HepG2 (cell line): Measurements from ENCODE around the gene SLC36A2. TPM values are rescaled to one million over a fixed set of nuclear protein-coding genes. Genes with fewer than 3 reads are reported as not detected.
A peak's percentile ranks its signal among the peaks of the same experiment; 100 is the strongest.

Source experiments
- ATAC-seq: fragments of 200-7000 bp; cut with Tn5 transposase; 3 replicates; pipeline ENCODE4 v1.9.1; 2020; ENCODE audit warnings: mild to moderate bottlenecking, moderate library complexity
- BruUV-seq: library from RNA; stranded (reverse); fragments of 400-500 nt; replicated peaks from 2 replicates; lab custom pipeline; 2021; lab: Mats Ljungman, UMichigan
- CTCF ChIA-PET: fragments of 300-600 bp; formaldehyde crosslinking; extraction: SDS; loops from one replicate; lab custom pipeline; 2021; ENCODE audit warnings: low total read pairs, inconsistent platforms, low intra/inter-chr PET ratio; lab: Yijun Ruan, JAX
- POLR2A ChIA-PET: fragments of 350-600 bp; sonication (Branson Sonifier 250); formaldehyde crosslinking; loops from one replicate; lab custom pipeline; 2020; ENCODE audit warnings: antibody characterized with exemption, inconsistent platforms; lab: Yijun Ruan, JAX
- DNase-seq: peaks from one replicate; pipeline ENCODE4 v3.0.0-alpha.2; 2015; ENCODE audit warnings: low spot score
- FAIRE-seq: peaks from 3 replicates; lab custom pipeline; 2011; peaks lifted over from hg19 to GRCh38; lab: Jason Lieb, UNC
- H2AFZ ChIP-seq: one replicate; pipeline ENCODE4 v1.6.1; 2011; ENCODE audit warnings: low read length, inconsistent platforms
- H3K27ac ChIP-seq: fragments of 300-600 bp; 3 replicates; pipeline ENCODE4 v1.8.0; 2011; ENCODE audit warnings: mixed run types, mild to moderate bottlenecking, mixed read lengths, low read length, inconsistent platforms; ENCODE audit not compliant: insufficient read depth; ENCODE audit errors: extremely low read length
- H3K27me3 ChIP-seq, 2 experiments: fragments of 200-600 bp in 1 of 2; 2 replicates in 1 of 2; 3 replicates in 1 of 2; pipeline versions ENCODE4 v1.6.0 to v1.8.0; 2011; ENCODE audit warnings: low read length in 2 of 2, mild to moderate bottlenecking in 2 of 2, moderate library complexity in 2 of 2, inconsistent platforms in 1 of 2; ENCODE audit not compliant: insufficient read depth in 2 of 2, control insufficient read depth in 1 of 2
- H3K36me3 ChIP-seq, 2 experiments: fragments of 200-600 bp in 1 of 2; replicated peaks in 1 of 2; 2 replicates in 1 of 2; 3 replicates in 1 of 2; pipeline versions ENCODE4 v1.5.1 to v1.8.0; 2011; ENCODE audit warnings: low read length in 2 of 2, inconsistent platforms in 1 of 2; ENCODE audit not compliant: insufficient read depth in 2 of 2, control insufficient read depth in 1 of 2
- H3K4me1 ChIP-seq: 2 replicates; pipeline ENCODE4 v1.5.1; 2012; ENCODE audit warnings: low read length, inconsistent platforms; ENCODE audit not compliant: insufficient read depth
- H3K4me2 ChIP-seq: 2 replicates; pipeline ENCODE4 v1.6.0; 2011; ENCODE audit warnings: low read depth, low read length, inconsistent platforms
- H3K4me3 ChIP-seq, 3 experiments: fragments of 200-600 bp in 1 of 3; sonication (generic), shearing (Covaris generic) in 1 of 3; replicated peaks in 1 of 3; 2 replicates each; pipeline ENCODE4 v1.5.1; 2011 to 2016; ENCODE audit warnings: low read length in 3 of 3, inconsistent platforms in 2 of 3, low read depth in 2 of 3, mild to moderate bottlenecking in 2 of 3, control low read depth in 1 of 3, mixed read lengths in 1 of 3; ENCODE audit not compliant: insufficient read depth in 1 of 3
- H3K79me2 ChIP-seq: one replicate; pipeline ENCODE4 v1.6.1; 2011; ENCODE audit warnings: low read length, inconsistent platforms; ENCODE audit not compliant: insufficient read depth
- H3K9ac ChIP-seq: 2 replicates; pipeline ENCODE4 v1.6.0; 2011; ENCODE audit warnings: mild to moderate bottlenecking, low read depth, low read length, inconsistent platforms; ENCODE audit not compliant: insufficient read depth
- H3K9me3 ChIP-seq: 2 replicates; pipeline ENCODE4 v1.5.1; 2012; ENCODE audit warnings: mild to moderate bottlenecking, low read length
- H4K20me1 ChIP-seq: 2 replicates; pipeline ENCODE4 v1.6.0; 2011; ENCODE audit warnings: inconsistent platforms, mild to moderate bottlenecking, low read length, moderate library complexity; ENCODE audit not compliant: insufficient read depth
- RAD21 ChIP-seq: fragments of 450-650 bp; formaldehyde crosslinking; IDR thresholded peaks from 2 replicates; pipeline ENCODE4 v1.5.0; 2020; ENCODE audit warnings: mild to moderate bottlenecking
- SALL1 ChIP-seq: sonication (generic); formaldehyde crosslinking; IDR thresholded peaks from 2 replicates; pipeline ENCODE4 v1.8.0; 2022; ENCODE audit warnings: mild to moderate bottlenecking, missing genetic modification reagents
- SMC3 ChIP-seq: IDR thresholded peaks from 2 replicates; pipeline ENCODE4 v1.6.1; 2011; ENCODE audit warnings: low read length, improper control_type of control experiment
- STAG1 ChIP-seq: sonication (generic); formaldehyde crosslinking; IDR thresholded peaks from 2 replicates; pipeline ENCODE4 v1.4.0; 2020; ENCODE audit warnings: missing genetic modification reagents
- XRCC5 ChIP-seq: fragments of 200-400 bp; formaldehyde crosslinking; optimal IDR thresholded peaks from 2 replicates; pipeline ENCODE3; 2017; ENCODE audit warnings: mild to moderate bottlenecking, low read length
- ZNF264 ChIP-seq: sonication (generic); formaldehyde crosslinking; IDR thresholded peaks from 2 replicates; pipeline ENCODE4 v1.4.0; 2020; ENCODE audit warnings: missing genetic modification reagents
- ZNF552 ChIP-seq: sonication (generic); formaldehyde crosslinking; IDR thresholded peaks from 2 replicates; pipeline ENCODE4 v1.9.0; 2022; ENCODE audit warnings: missing genetic modification reagents, mild to moderate bottlenecking, borderline replicate concordance
- WGBS: methylation state at CpG from one replicate; pipeline ENCODE4 v1.1.6; 2017; ENCODE audit warnings: low lambda C conversion rate; 5-methylcytosine and 5-hydroxymethylcytosine counted together
- in situ Hi-C: cut with HindIII; loops from 2 replicates; pipeline ENCODE4 v1.10.0; 2017; ENCODE audit warnings: low pct_unique_long_range_greater_than_20kb; ENCODE audit not compliant: extremely low pct_ligation_motif_present
- intact Hi-C: fragments of 100-400 bp; cut with micrococcal nuclease; formaldehyde crosslinking; loops from one replicate; pipeline ENCODE4 v1.10.0; 2022; ENCODE audit not compliant: unreplicated experiment
- polyA plus RNA-seq, 8 experiments: library from polyadenylated mRNA; depleted of rRNA in 3 of 8; stranded (reverse) in 7 of 8; unstranded in 1 of 8; fragments of >200 nt; fragmentation: Illumina TruSeq in 4 of 8; extraction: Trizol in 4 of 8; gene quantifications; 2 replicates each; pipeline versions ENCODE4 v1.2.1 to v1.2.3, GENCODE V29; 2011 to 2016; ENCODE audit warnings: low read depth in 4 of 8, missing spikeins in 1 of 8, mixed read lengths in 1 of 8; ENCODE audit not compliant: insufficient read depth in 1 of 8
- total RNA-seq, 5 experiments: library from RNA; depleted of rRNA; stranded (reverse); fragments of >200 nt; fragmentation: Illumina TruSeq; extraction: Trizol; gene quantifications; 2 replicates each; pipeline ENCODE4 v1.2.3, GENCODE V29; 2016; ENCODE audit warnings: low read depth in 1 of 5
- TF ChIP-seq, protein P1 (sequence below), 2 experiments: sonication (generic) in 1 of 2; formaldehyde crosslinking in 1 of 2; IDR thresholded peaks; 2 replicates each; pipeline versions ENCODE4 v1.4.0 to v1.6.1; 2018 to 2020; ENCODE audit warnings: missing genetic modification reagents in 2 of 2, borderline replicate concordance in 1 of 2, low read depth in 1 of 2, mild to moderate bottlenecking in 1 of 2, missing biosample characterization in 1 of 2
- TF ChIP-seq, protein P2 (sequence below): sonication (generic); formaldehyde crosslinking; IDR thresholded peaks from 2 replicates; pipeline ENCODE4 v1.5.0; 2020; ENCODE audit warnings: mild to moderate bottlenecking, missing genetic modification reagents, moderate library complexity

Gene SLC36A2
- total and polyA plus RNA-seq, 2 of the 13 experiments (the other 11 are each of a cell fraction or from before 2014, with no cell fraction given), result 0.03 TPM; not detected in 1

DNA sequence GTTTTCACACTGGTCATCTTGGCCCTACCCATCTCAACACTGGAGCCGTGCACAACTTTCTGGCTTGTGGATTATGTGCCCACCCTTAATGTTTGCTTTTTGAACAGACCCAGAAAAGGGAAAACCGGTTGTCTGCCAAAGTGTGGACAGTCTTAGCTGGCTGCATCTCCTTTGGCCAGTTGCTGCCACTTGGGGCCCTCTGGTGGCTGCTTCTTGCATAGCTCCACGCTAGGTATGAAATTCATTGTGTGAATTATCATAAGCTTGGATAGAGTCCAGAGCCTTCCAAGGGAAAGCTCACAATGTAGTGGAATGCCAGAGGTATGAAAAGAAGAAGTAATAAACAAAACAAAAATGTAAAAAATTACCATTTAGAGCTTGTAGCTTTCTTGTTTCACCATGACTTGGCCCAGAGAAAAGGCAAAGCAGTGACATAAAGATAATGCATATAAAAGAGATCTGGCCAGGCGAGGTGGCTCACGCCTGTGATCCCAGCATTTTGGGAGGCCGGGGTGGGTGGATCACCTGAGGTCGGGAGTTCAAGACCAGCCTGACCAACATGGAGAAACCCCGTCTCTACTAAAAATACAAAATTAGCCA lies 31.3 kb downstream of the SLC36A2 start:
- H4K20me1 ChIP-seq, result no peaks in the 10 kb centered on the region
- in situ Hi-C loops, result no loop called here
- POLR2A ChIA-PET, result interaction anchor here (1.3 kb wide), 1 partner anchor 64 kb away, joined by 7 read pairs; the partner anchor contains the start of gene GM2A
- FAIRE-seq (peak; percentile 66), DNase-seq (peak; percentile 37), ATAC-seq (peak; percentile 95)
- CTCF ChIA-PET, result interaction anchor here (1.2 to 1.4 kb wide), 2 partner anchors 29 to 66 kb away, joined by 3 read pairs; no protein-coding TSS in a partner anchor
- H3K27ac ChIP-seq, result no peak overlapping the region
- no peaks in the 10 kb centered on the region for H3K79me2 ChIP-seq
- BruUV-seq, result no TSS peak
- H3K9me3 ChIP-seq, result no peaks in the 10 kb centered on the region
- H3K4me3 ChIP-seq, result no peak overlapping the region
- no peaks in the 10 kb centered on the region for H3K4me1 ChIP-seq
- no peak overlapping the region for H3K9ac ChIP-seq
- no peaks in the 10 kb centered on the region for H3K27me3 ChIP-seq
- TF ChIP-seq, protein P1, sequence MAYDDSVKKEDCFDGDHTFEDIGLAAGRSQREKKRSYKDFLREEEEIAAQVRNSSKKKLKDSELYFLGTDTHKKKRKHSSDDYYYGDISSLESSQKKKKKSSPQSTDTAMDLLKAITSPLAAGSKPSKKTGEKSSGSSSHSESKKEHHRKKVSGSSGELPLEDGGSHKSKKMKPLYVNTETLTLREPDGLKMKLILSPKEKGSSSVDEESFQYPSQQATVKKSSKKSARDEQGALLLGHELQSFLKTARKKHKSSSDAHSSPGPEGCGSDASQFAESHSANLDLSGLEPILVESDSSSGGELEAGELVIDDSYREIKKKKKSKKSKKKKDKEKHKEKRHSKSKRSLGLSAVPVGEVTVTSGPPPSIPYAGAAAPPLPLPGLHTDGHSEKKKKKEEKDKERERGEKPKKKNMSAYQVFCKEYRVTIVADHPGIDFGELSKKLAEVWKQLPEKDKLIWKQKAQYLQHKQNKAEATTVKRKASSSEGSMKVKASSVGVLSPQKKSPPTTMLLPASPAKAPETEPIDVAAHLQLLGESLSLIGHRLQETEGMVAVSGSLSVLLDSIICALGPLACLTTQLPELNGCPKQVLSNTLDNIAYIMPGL (CRISPR knock-in tag; IDR thresholded peaks at IDR 0.05; ENCODE audit: borderline replicate concordance in 1 of 2, low read depth in 1 of 2), result peak in 1 of 2 experiments; percentile 25; a peak in 1 of 4 replicates
- TF ChIP-seq ZNF264 (no peak), ZNF552 (no peak), SALL1 (CRISPR knock-in tag) (0 out of 2 replicates have a peak, but pooled peaks have one; percentile 24), STAG1 (CRISPR knock-in tag) (peak; percentile 58), SMC3 (peak; percentile 72), XRCC5 (peak; percentile 54), RAD21 (CRISPR knock-in tag) (peak; percentile 50; the same call in 1 of the 2 replicates)
- TF ChIP-seq, protein P2, sequence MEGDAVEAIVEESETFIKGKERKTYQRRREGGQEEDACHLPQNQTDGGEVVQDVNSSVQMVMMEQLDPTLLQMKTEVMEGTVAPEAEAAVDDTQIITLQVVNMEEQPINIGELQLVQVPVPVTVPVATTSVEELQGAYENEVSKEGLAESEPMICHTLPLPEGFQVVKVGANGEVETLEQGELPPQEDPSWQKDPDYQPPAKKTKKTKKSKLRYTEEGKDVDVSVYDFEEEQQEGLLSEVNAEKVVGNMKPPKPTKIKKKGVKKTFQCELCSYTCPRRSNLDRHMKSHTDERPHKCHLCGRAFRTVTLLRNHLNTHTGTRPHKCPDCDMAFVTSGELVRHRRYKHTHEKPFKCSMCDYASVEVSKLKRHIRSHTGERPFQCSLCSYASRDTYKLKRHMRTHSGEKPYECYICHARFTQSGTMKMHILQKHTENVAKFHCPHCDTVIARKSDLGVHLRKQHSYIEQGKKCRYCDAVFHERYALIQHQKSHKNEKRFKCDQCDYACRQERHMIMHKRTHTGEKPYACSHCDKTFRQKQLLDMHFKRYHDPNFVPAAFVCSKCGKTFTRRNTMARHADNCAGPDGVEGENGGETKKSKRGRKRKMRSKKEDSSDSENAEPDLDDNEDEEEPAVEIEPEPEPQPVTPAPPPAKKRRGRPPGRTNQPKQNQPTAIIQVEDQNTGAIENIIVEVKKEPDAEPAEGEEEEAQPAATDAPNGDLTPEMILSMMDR (CRISPR knock-in tag), result peak; percentile 84
- intact Hi-C loops, result loop anchor here (1.0 kb wide), 1 partner anchor 65 kb away; no protein-coding TSS in a partner anchor
- WGBS, result 29% methylated on average over 8 of the region's 8 CpGs
- H2AFZ ChIP-seq, result no peak overlapping the region
- H3K4me2 ChIP-seq, result no peak overlapping the region
- H3K36me3 ChIP-seq, result no peaks in the 10 kb centered on the region
